Measurements from ENCODE around the gene MTFR1L. TPM values are rescaled to one million over a fixed set of nuclear protein-coding genes. Genes with fewer than 3 reads are reported as not detected.

The MTFR1L gene
- total and polyA plus RNA-seq, 7 donors: 26.1 to 150 (median 106) TPM

DNA sequence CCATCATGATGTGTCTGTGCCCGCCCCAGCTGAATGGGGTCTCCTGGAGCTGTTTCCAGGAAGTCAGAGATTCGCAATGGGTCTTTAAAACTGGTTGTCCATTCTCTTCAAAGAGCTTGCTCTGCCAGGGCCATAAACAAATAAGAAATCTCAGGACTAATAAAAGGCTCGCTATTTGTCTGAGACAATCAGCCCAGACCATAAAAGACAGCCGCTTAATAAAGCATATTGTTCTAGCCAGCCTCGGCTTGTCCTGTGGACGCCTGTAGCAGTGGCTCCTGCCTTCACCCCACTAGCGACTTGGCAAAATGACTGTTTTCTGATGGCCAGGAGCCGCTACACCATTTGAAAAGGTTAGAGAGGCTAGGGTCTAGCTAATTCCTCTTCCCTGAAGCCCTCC lies 40.4 kb upstream of the MTFR1L start:
- TF ChIP-seq POLR2A (IDR thresholded peaks at IDR 0.05): no peak
- no peak for TF ChIP-seq POLR2AphosphoS5 (IDR thresholded peaks at IDR 0.05)
- no peak for TF ChIP-seq EP300 (IDR thresholded peaks at IDR 0.05)
- no peak for TF ChIP-seq CTCF (IDR thresholded peaks at IDR 0.05)
- Histone ChIP-seq H3K27ac (no peak overlapping the region), H3K27me3 (no peaks in the 10 kb centered on the region), H3K4me3 (no peak overlapping the region), H3K4me1 (peaks cover 0 to 22% (median 4%) of the 10 kb centered on the region in 4 donors), H3K36me3 (peaks cover 0 to 29% (median 2%) of the 10 kb centered on the region in 4 donors), H3K9me3 (no peaks in the 10 kb centered on the region)
- intact Hi-C loops (cut with DNase I): no loop called here
- DNase-seq: no peak
- WGBS, 2 donors: 31 to 72% methylated on average over 8 of the region's 8 CpGs

GRCh38 chr1:25779894-25780293 lies 39.9 kb upstream of the MTFR1L start:
- 76 to 93% methylated on average over 4 of the region's 4 CpGs for WGBS, 2 donors
- DNase-seq: no peak
- Histone ChIP-seq H3K4me3 (no peak overlapping the region), H3K27ac (no peak overlapping the region), H3K27me3 (no peaks in the 10 kb centered on the region), H3K36me3 (peaks cover 0 to 29% (median 2%) of the 10 kb centered on the region in 4 donors), H3K9me3 (no peaks in the 10 kb centered on the region), H3K4me1 (peaks cover 0 to 22% (median 10%) of the 10 kb centered on the region in 4 donors)
- TF ChIP-seq POLR2A (IDR thresholded peaks at IDR 0.05) (no peak), CTCF (IDR thresholded peaks at IDR 0.05) (no peak), EP300 (IDR thresholded peaks at IDR 0.05) (no peak), POLR2AphosphoS5 (IDR thresholded peaks at IDR 0.05) (no peak)
- intact Hi-C loops (cut with DNase I): no loop called here

- peaks cover 0 to 29% (median 2%) of the 10 kb centered on the region in 4 donors for H3K36me3 ChIP-seq
- no peak overlapping the region for H3K27ac ChIP-seq
- WGBS, 2 donors: 68 to 83% methylated on average over 14 of the region's 14 CpGs
- no peak overlapping the region for H3K4me3 ChIP-seq
- H3K27me3 ChIP-seq: no peaks in the 10 kb centered on the region
- H3K9me3 ChIP-seq: no peaks in the 10 kb centered on the region
- no peak for TF ChIP-seq POLR2AphosphoS5 (IDR thresholded peaks at IDR 0.05)
- TF ChIP-seq POLR2A (IDR thresholded peaks at IDR 0.05): no peak
- TF ChIP-seq CTCF (IDR thresholded peaks at IDR 0.05): no peak
- no peak for TF ChIP-seq EP300 (IDR thresholded peaks at IDR 0.05)
- DNase-seq: no peak
- peaks cover 0 to 26% (median 11%) of the 10 kb centered on the region in 4 donors for H3K4me1 ChIP-seq
- intact Hi-C loops (cut with DNase I): no loop called here
These were observed 39.2 kb upstream of the MTFR1L start for GRCh38 chr1:25780318-25781129.

DNA sequence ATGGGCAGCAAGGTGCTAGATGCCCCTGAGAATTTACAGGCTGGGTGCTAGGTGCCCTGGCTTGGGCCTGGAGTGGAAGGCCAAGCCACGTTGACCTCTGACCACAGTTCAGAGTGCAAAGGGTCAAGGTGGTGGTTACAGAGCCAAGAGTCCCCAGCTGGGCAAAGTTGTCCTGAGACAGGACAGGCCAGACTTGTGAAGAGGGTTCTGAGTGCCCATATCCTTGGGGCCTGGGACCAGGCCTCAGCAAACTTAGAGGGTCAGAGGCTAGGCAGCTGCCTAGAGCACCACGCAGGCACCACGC lies 38.7 kb upstream of the MTFR1L start:
- H3K4me1 ChIP-seq: peaks cover 0 to 32% (median 14%) of the 10 kb centered on the region in 4 donors
- H3K27ac ChIP-seq: no peak overlapping the region
- no peak for TF ChIP-seq POLR2A (IDR thresholded peaks at IDR 0.05)
- no peak for TF ChIP-seq CTCF (IDR thresholded peaks at IDR 0.05)
- no peak for TF ChIP-seq EP300 (IDR thresholded peaks at IDR 0.05)
- no peak for TF ChIP-seq POLR2AphosphoS5 (IDR thresholded peaks at IDR 0.05)
- H3K9me3 ChIP-seq: no peaks in the 10 kb centered on the region
- intact Hi-C loops (cut with DNase I): no loop called here
- no peaks in the 10 kb centered on the region for H3K27me3 ChIP-seq
- peaks cover 0 to 29% (median 2%) of the 10 kb centered on the region in 4 donors for H3K36me3 ChIP-seq
- WGBS, 2 donors: 90 to 95% methylated on average over 3 of the region's 3 CpGs
- DNase-seq: no peak
- H3K4me3 ChIP-seq: no peak overlapping the region
